ENCODE measurements around the gene TRAF4. TPM values are rescaled to one million over a fixed set of nuclear protein-coding genes. Genes with fewer than 3 reads are reported as not detected.

Gene TRAF4
- total and polyA plus RNA-seq, 9 of the 15 experiments (the other 6 are each of a cell fraction or from before 2014, with no cell fraction given), result 2.4 to 147 (median 72.4) TPM

GRCh38 chr17:28744972-28745785 is 1.4 kb downstream of the TRAF4 start (continued):
- no peak for TF ChIP-seq TFE3 (CRISPR knock-in tag; IDR thresholded peaks at IDR 0.05)
- TF ChIP-seq PCBP2 (IDR thresholded peaks at IDR 0.05; ENCODE audit: low read depth, low read length, poor library complexity, severe bottlenecking), result no peak
- no peak for TF ChIP-seq TCF7L2 (IDR thresholded peaks at IDR 0.05; ENCODE audit: low read depth, low read length)
- TF ChIP-seq KDM5B (IDR thresholded peaks at IDR 0.05; ENCODE audit: insufficient replicate concordance, low read depth, low read length), result peak; percentile 3
- no peak for TF ChIP-seq SREBF2 (CRISPR knock-in tag; IDR thresholded peaks at IDR 0.05)
- TF ChIP-seq POLR2G (IDR thresholded peaks at IDR 0.05; ENCODE audit: low read depth, low read length), result peak; percentile 76
- TF ChIP-seq CHD4 (IDR thresholded peaks at IDR 0.05; ENCODE audit: insufficient read depth, insufficient replicate concordance, low read depth, low read length, poor library complexity, severe bottlenecking), result no peak
- TF ChIP-seq BRCA1 (IDR thresholded peaks at IDR 0.05), result no peak
- TF ChIP-seq BRCA1 (CRISPR knock-in tag; IDR thresholded peaks at IDR 0.05), result no peak
- no peak for TF ChIP-seq NCOR1 (IDR thresholded peaks at IDR 0.05)
- TF ChIP-seq, protein P1, sequence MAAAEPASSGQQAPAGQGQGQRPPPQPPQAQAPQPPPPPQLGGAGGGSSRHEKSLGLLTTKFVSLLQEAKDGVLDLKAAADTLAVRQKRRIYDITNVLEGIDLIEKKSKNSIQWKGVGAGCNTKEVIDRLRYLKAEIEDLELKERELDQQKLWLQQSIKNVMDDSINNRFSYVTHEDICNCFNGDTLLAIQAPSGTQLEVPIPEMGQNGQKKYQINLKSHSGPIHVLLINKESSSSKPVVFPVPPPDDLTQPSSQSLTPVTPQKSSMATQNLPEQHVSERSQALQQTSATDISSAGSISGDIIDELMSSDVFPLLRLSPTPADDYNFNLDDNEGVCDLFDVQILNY (CRISPR knock-in tag; IDR thresholded peaks at IDR 0.05), result 0 out of 2 replicates have a peak, but pooled peaks have one; percentile 40
- no peak for TF ChIP-seq ZNF76 (CRISPR knock-in tag; IDR thresholded peaks at IDR 0.05; ENCODE audit: borderline replicate concordance)
- TF ChIP-seq, protein P2, sequence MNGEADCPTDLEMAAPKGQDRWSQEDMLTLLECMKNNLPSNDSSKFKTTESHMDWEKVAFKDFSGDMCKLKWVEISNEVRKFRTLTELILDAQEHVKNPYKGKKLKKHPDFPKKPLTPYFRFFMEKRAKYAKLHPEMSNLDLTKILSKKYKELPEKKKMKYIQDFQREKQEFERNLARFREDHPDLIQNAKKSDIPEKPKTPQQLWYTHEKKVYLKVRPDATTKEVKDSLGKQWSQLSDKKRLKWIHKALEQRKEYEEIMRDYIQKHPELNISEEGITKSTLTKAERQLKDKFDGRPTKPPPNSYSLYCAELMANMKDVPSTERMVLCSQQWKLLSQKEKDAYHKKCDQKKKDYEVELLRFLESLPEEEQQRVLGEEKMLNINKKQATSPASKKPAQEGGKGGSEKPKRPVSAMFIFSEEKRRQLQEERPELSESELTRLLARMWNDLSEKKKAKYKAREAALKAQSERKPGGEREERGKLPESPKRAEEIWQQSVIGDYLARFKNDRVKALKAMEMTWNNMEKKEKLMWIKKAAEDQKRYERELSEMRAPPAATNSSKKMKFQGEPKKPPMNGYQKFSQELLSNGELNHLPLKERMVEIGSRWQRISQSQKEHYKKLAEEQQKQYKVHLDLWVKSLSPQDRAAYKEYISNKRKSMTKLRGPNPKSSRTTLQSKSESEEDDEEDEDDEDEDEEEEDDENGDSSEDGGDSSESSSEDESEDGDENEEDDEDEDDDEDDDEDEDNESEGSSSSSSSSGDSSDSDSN (IDR thresholded peaks at IDR 0.05; ENCODE audit: borderline replicate concordance in 1 of 2, low read depth in 2 of 2, low read length in 2 of 2), result 0 out of 4 replicates have a peak, but pooled peaks of 1 of the 2 experiments have one; percentile 29
- TF ChIP-seq ZBTB49 (CRISPR knock-in tag; IDR thresholded peaks at IDR 0.05; ENCODE audit: borderline replicate concordance), result no peak
- TF ChIP-seq WHSC1 (IDR thresholded peaks at IDR 0.05; ENCODE audit: low read length), result no peak
- peak; percentile 59 for TF ChIP-seq ZBTB7A (IDR thresholded peaks at IDR 0.05; ENCODE audit: borderline replicate concordance, control insufficient read depth, low read depth, low read length)
- TF ChIP-seq ZNF408 (CRISPR knock-in tag; IDR thresholded peaks at IDR 0.05; ENCODE audit: low read depth), result no peak
- peak; percentile 34; the same call in 1 of the 2 replicates for TF ChIP-seq PHF8 (IDR thresholded peaks at IDR 0.05; ENCODE audit: borderline replicate concordance, low read length)

All from K562 (cell line).